GM21576 (cell line): Measurements from ENCODE around the gene ROCK2.
"Not testable (repeated sequence)": the region's sequence is repeated elsewhere in the genome, so short reads cannot be mapped to it uniquely, and the experiment has no call there.

Source experiments
- ATAC-seq: cut with Tn5 transposase; IDR thresholded peaks from one replicate; pipeline ENCODE4 v1.9.1; 2021; ENCODE audit warnings: mild to moderate bottlenecking, moderate library complexity; ENCODE audit not compliant: unreplicated experiment

The ROCK2 gene

GRCh38 chr2:11196246-11196645, 148.2 kb downstream of the ROCK2 start:
- ATAC-seq, result no peak

- ATAC-seq, result no peak
Measured at GRCh38 chr2:11187731-11188130, 156.7 kb downstream of the ROCK2 start.

- ATAC-seq, result no peak
Measured at GRCh38 chr2:11187083-11187619, 157.3 kb downstream of the ROCK2 start.

- ATAC-seq, result no peak
Measured at GRCh38 chr2:11186145-11186544, 158.3 kb downstream of the ROCK2 start.

- ATAC-seq, result no peak
Measured at GRCh38 chr2:11182951-11183350, 161.5 kb downstream of the ROCK2 start.

- ATAC-seq, result no peak
Measured at GRCh38 chr2:11180653-11181052, 163.8 kb downstream of the ROCK2 start.

GRCh38 chr2:11179899-11180298, 164.5 kb downstream of the ROCK2 start:
- no peak for ATAC-seq

- no peak for ATAC-seq
Measured at GRCh38 chr2:11179196-11179595, 165.2 kb downstream of the ROCK2 start.

- ATAC-seq, result no peak
Measured at GRCh38 chr2:11177871-11178690, 166.4 kb downstream of the ROCK2 start.

GRCh38 chr2:11175293-11175795, 169.1 kb downstream of the ROCK2 start:
- no peak for ATAC-seq

GRCh38 chr2:11174222-11174621, 170.2 kb downstream of the ROCK2 start:
- ATAC-seq, result no peak

- no peak for ATAC-seq
Measured at GRCh38 chr2:11169333-11169732, 175.1 kb downstream of the ROCK2 start.

GRCh38 chr2:11168488-11168887, 175.9 kb downstream of the ROCK2 start:
- ATAC-seq, result no peak

- ATAC-seq, result no peak
Measured at GRCh38 chr2:11166476-11166875, 178.0 kb downstream of the ROCK2 start.

- not testable (repeated sequence) for ATAC-seq
Measured at GRCh38 chr2:11165046-11165445, 179.4 kb downstream of the ROCK2 start.

- ATAC-seq, result no peak
Measured at GRCh38 chr2:11163439-11164317, 180.8 kb downstream of the ROCK2 start.

- no peak for ATAC-seq
Measured at GRCh38 chr2:11161747-11162146, 182.7 kb downstream of the ROCK2 start.

- ATAC-seq, result peak; percentile 83
Measured at GRCh38 chr2:11160731-11161455, 183.5 kb downstream of the ROCK2 start.

- ATAC-seq, result no peak
Measured at GRCh38 chr2:11160256-11160655, 184.2 kb downstream of the ROCK2 start.

- ATAC-seq, result no peak
Measured at GRCh38 chr2:11159574-11160170, 184.8 kb downstream of the ROCK2 start.
